B cell (primary cell): ENCODE data around the gene LRRC61. TPM values are rescaled to one million over a fixed set of nuclear protein-coding genes. Genes with fewer than 3 reads are reported as not detected.

ENCODE experiments used
- ATAC-seq: fragments of 200-7000 bp; cut with Tn5 transposase; one replicate; pipeline ENCODE4 v1.10.0; 2021; ENCODE audit warnings: low read depth, mild to moderate bottlenecking, moderate number of reproducible peaks, moderate library complexity
- CTCF ChIA-PET: fragments of 350-600 bp; sonication (Branson Sonifier 250); formaldehyde crosslinking; loops from one replicate; lab custom pipeline; 2021; ENCODE audit warnings: antibody characterized with exemption, inconsistent platforms; lab: Charles Lee
- POLR2A ChIA-PET: fragments of 350-600 bp; sonication (Branson Sonifier 250); formaldehyde crosslinking; loops from one replicate; lab custom pipeline; 2021; ENCODE audit warnings: antibody characterized with exemption; lab: Charles Lee
- DNase-seq: peaks from one replicate; pipeline ENCODE4 v3.0.0; 2013
- H2AFZ ChIP-seq: 2 replicates; pipeline ENCODE4 v1.6.1; 2012; ENCODE audit warnings: mild to moderate bottlenecking, low read depth, low read length; ENCODE audit not compliant: insufficient read depth, poor library complexity, severe bottlenecking
- H3K27ac ChIP-seq, 2 donors: 1 replicate in 1 of 2; 2 replicates in 1 of 2; pipeline ENCODE4 v1.5.1; 2012 to 2013; ENCODE audit warnings: low read length in 2 of 2, mild to moderate bottlenecking in 2 of 2, moderate library complexity in 1 of 2
- H3K27me3 ChIP-seq, 4 experiments: fragments of 200-600 bp in 1 of 4; sonication (generic) in 1 of 4; replicated peaks in 1 of 4; 1 replicate in 2 of 4; 2 replicates in 2 of 4; pipeline versions ENCODE4 v1.6.1 to v1.7.0; 2013 to 2016; ENCODE audit warnings: low read length in 3 of 4, mild to moderate bottlenecking in 2 of 4, mixed read lengths in 1 of 4, moderate library complexity in 1 of 4; ENCODE audit not compliant: insufficient read depth in 4 of 4, control insufficient read depth in 3 of 4; ENCODE audit errors: control extremely low read depth in 1 of 4
- H3K36me3 ChIP-seq, 2 experiments: replicated peaks in 1 of 2; 1 replicate in 1 of 2; 2 replicates in 1 of 2; pipeline versions ENCODE4 v1.6.1 to v1.7.1; 2013; ENCODE audit warnings: low read length in 1 of 2; ENCODE audit not compliant: insufficient read depth in 2 of 2, control insufficient read depth in 1 of 2; ENCODE audit errors: control extremely low read depth in 1 of 2, extremely low read depth in 1 of 2
- H3K4me1 ChIP-seq, 2 donors: fragments of 200-600 bp in 1 of 2; sonication (generic) in 1 of 2; 1 replicate in 1 of 2; 2 replicates in 1 of 2; pipeline versions ENCODE4 v1.5.1 to v1.6.1; 2013 to 2017; ENCODE audit warnings: low read length in 2 of 2; ENCODE audit not compliant: control insufficient read depth in 2 of 2, insufficient read depth in 2 of 2
- H3K4me2 ChIP-seq: replicated peaks from 2 replicates; pipeline ENCODE3; 2012; ENCODE audit warnings: mild to moderate bottlenecking, low read depth, low read length; ENCODE audit not compliant: poor library complexity, severe bottlenecking
- H3K4me3 ChIP-seq, 5 experiments: fragments of 200-600 bp in 1 of 5; sonication (generic) in 1 of 5; 1 replicate in 3 of 5; 2 replicates in 2 of 5; pipeline versions ENCODE4 v1.5.1 to v1.7.0; 2011 to 2016; ENCODE audit warnings: low read length in 4 of 5, mild to moderate bottlenecking in 4 of 5, low read depth in 2 of 5, control low read depth in 1 of 5, moderate library complexity in 1 of 5; ENCODE audit not compliant: insufficient read depth in 1 of 5; ENCODE audit errors: control extremely low read depth in 1 of 5, extremely low read depth in 1 of 5
- H3K79me2 ChIP-seq: fragments of 200-600 bp; sonication (generic); one replicate; pipeline ENCODE4 v1.6.0; 2016; ENCODE audit warnings: low read length; ENCODE audit not compliant: control insufficient read depth, insufficient read depth
- H3K9ac ChIP-seq: fragments of 200-600 bp; sonication (generic); 2 replicates; pipeline ENCODE4 v1.6.1; 2017; ENCODE audit warnings: mild to moderate bottlenecking, low read length, moderate library complexity
- H3K9me3 ChIP-seq, 3 donors: one replicate each; pipeline versions ENCODE4 v1.6.1 to v1.7.1; 2013; ENCODE audit warnings: low read length in 2 of 3; ENCODE audit not compliant: control insufficient read depth in 2 of 3, insufficient read depth in 1 of 3; ENCODE audit errors: control extremely low read depth in 1 of 3
- H4K20me1 ChIP-seq: 2 replicates; pipeline ENCODE4 v1.6.0; 2012; ENCODE audit warnings: mild to moderate bottlenecking, low read length; ENCODE audit not compliant: insufficient read depth, control insufficient read depth, poor library complexity, severe bottlenecking
- H3K27ac Mint-ChIP-seq: one replicate; pipeline ENCODE4 v1.8.0; 2021; ENCODE audit warnings: mixed read lengths
- H3K27me3 Mint-ChIP-seq: one replicate; pipeline ENCODE4 v1.8.0; 2021; ENCODE audit warnings: mixed read lengths
- H3K4me1 Mint-ChIP-seq: one replicate; pipeline ENCODE4 v1.8.0; 2021; ENCODE audit warnings: mixed read lengths
- H3K4me3 Mint-ChIP-seq: one replicate; pipeline ENCODE4 v1.8.0; 2021; ENCODE audit warnings: mixed read lengths
- H3K9me3 Mint-ChIP-seq: one replicate; pipeline ENCODE4 v1.8.0; 2022; ENCODE audit warnings: mixed read lengths; ENCODE audit not compliant: insufficient read depth
- EZH2 ChIP-seq: IDR thresholded peaks from 2 replicates; pipeline ENCODE4 v1.6.1; 2012; ENCODE audit warnings: borderline replicate concordance, low read depth, mild to moderate bottlenecking, moderate library complexity, low read length; ENCODE audit not compliant: insufficient read depth, poor library complexity, severe bottlenecking
- WGBS: methylation state at CpG from one replicate; pipeline ENCODE4 v1.1.5; 2013; ENCODE audit warnings: missing lambda C conversion rate; ENCODE audit not compliant: insufficient coverage; 5-methylcytosine and 5-hydroxymethylcytosine counted together
- intact Hi-C: fragments of 100-400 bp; cut with micrococcal nuclease; formaldehyde crosslinking; loops from one replicate; pipeline ENCODE4 v1.10.0; 2022
- polyA plus RNA-seq: library from polyadenylated mRNA; depleted of rRNA; stranded (reverse); fragments of >200 nt; gene quantifications from 2 replicates; pipeline ENCODE4 v1.2.3, GENCODE V29; 2012
- total RNA-seq, 2 donors: library from RNA; stranded (reverse); fragments of 120-200 nt in 1 of 2; gene quantifications; 1 replicate in 1 of 2; 2 replicates in 1 of 2; pipeline versions ENCODE4 v1.2.3 to v1.2.4, GENCODE V29; 2013 to 2022
- TF ChIP-seq, protein P1 (sequence below): fragments of 200-600 bp; IDR thresholded peaks from one replicate; pipeline ENCODE4 v1.8.0; 2022; ENCODE audit warnings: antibody characterized with exemption, mild to moderate bottlenecking

The LRRC61 gene
- total and polyA plus RNA-seq, 2 donors (not counting 1 experiment from before 2014, with no cell fraction given), result 12.8 to 12.9 TPM

DNA sequence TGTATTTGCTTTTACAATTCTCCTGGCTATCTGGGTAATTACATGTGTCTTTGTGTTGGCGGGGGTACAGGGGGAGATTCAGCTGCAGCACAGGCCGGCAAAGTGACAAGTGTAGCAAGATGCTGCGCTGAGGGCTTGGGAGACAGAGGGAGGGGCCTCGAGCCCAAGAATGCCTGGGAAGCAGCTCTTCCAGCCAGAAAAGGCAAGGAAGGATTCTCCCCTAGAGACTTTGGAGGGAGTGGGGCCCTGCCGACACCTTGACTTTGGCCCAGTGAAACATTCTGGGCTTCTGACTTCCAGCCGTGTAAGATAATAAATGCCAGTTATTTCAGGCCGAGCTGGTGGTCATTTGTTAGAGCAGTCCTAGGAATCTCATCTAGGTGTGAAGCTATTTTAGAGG, 38.2 kb downstream of the LRRC61 start:
- ChIA-PET CTCF (no interaction called here), POLR2A (interaction anchor here (0.6 to 1.7 kb wide), 2 partner anchors 9 to 85 kb away, joined by 6 to 14 read pairs; no protein-coding TSS in a partner anchor)
- H3K27me3 Mint-ChIP-seq, result no peaks in the 10 kb centered on the region
- H3K4me2 ChIP-seq, result no peak overlapping the region
- H3K4me1 Mint-ChIP-seq, result peaks cover 61% of the 10 kb centered on the region
- no peaks in the 10 kb centered on the region for H3K36me3 ChIP-seq
- TF ChIP-seq, protein P1, sequence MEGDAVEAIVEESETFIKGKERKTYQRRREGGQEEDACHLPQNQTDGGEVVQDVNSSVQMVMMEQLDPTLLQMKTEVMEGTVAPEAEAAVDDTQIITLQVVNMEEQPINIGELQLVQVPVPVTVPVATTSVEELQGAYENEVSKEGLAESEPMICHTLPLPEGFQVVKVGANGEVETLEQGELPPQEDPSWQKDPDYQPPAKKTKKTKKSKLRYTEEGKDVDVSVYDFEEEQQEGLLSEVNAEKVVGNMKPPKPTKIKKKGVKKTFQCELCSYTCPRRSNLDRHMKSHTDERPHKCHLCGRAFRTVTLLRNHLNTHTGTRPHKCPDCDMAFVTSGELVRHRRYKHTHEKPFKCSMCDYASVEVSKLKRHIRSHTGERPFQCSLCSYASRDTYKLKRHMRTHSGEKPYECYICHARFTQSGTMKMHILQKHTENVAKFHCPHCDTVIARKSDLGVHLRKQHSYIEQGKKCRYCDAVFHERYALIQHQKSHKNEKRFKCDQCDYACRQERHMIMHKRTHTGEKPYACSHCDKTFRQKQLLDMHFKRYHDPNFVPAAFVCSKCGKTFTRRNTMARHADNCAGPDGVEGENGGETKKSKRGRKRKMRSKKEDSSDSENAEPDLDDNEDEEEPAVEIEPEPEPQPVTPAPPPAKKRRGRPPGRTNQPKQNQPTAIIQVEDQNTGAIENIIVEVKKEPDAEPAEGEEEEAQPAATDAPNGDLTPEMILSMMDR, result no peak
- no peak for TF ChIP-seq EZH2
- DNase-seq (no peak), ATAC-seq (no peak)
- H3K79me2 ChIP-seq, result no peaks in the 10 kb centered on the region
- 90% methylated on average over 7 of the region's 7 CpGs for WGBS
- no peaks in the 10 kb centered on the region for H3K9me3 Mint-ChIP-seq
- peaks cover 49 to 55% of the 10 kb centered on the region in 2 donors for H3K4me1 ChIP-seq
- H4K20me1 ChIP-seq, result no peaks in the 10 kb centered on the region
- intact Hi-C loops, result loop anchor here (10.0 kb wide), 1 partner anchor 663 kb away; the partner anchor contains the start of genes ABCB8 and ATG9B
- no peak overlapping the region for H3K9ac ChIP-seq
- H3K4me3 Mint-ChIP-seq, result no peak overlapping the region
- no peak overlapping the region for H3K27ac Mint-ChIP-seq
- H3K9me3 ChIP-seq, result no peaks in the 10 kb centered on the region
- no peaks in the 10 kb centered on the region for H3K27me3 ChIP-seq
- H3K4me3 ChIP-seq, result no peak overlapping the region
- no peak overlapping the region for H2AFZ ChIP-seq
- no peak overlapping the region for H3K27ac ChIP-seq

DNA sequence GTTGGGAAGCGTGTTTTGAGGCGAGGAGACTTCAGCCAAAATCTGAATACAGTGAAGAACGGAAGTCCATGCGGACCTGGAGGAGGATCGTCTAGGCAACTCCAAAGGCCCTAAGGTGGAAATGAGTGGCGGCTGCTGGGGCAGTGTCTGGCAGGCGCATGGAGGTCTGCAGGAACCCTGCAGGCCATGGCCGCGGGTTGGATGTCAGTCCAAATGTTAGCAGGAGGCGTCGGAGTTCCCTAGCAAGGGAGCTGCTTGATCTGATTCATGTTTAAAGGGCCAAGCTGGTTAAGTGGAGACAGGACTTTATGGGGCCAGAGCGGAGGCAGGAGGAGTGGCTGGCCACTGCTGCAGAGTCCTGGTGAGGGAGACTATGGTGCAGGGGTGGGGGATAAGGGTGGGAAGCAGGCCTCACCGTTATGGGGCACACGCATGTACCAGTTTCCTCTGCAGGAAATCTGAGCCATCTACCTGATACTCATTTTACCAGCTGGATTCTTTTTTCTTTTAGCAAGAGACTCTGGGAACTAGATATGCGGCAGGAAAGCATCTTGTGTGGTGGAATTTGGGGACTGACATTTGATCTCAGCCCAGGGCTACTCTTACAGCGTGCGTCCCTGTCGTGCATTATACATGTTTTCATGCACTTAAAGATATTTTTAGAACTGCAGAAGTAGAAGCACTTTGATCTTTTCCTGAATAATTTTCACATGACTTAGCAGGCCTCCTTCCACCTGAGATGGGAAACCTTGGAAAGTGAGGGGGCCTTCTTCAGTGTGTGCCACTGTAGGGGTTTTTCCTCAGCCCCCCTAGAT, 38.9 kb downstream of the LRRC61 start:
- Mint-ChIP-seq H3K4me3 (no peak overlapping the region), H3K9me3 (no peaks in the 10 kb centered on the region), H3K4me1 (peaks cover 60% of the 10 kb centered on the region), H3K27me3 (no peaks in the 10 kb centered on the region), H3K27ac (peak overlapping the region; percentile 7)
- Histone ChIP-seq H3K27ac (no peak overlapping the region), H3K4me3 (no peak overlapping the region), H3K36me3 (no peaks in the 10 kb centered on the region), H2AFZ (no peak overlapping the region), H3K4me1 (peaks cover 51 to 57% of the 10 kb centered on the region in 2 donors), H3K79me2 (no peaks in the 10 kb centered on the region), H3K4me2 (no peak overlapping the region), H3K27me3 (no peaks in the 10 kb centered on the region), H4K20me1 (no peaks in the 10 kb centered on the region), H3K9me3 (no peaks in the 10 kb centered on the region), H3K9ac (no peak overlapping the region)
- TF ChIP-seq, protein P1, result no peak
- no peak for TF ChIP-seq EZH2
- DNase-seq (no peak), ATAC-seq (no peak)
- intact Hi-C loops, result loop anchor here (10.0 kb wide), 1 partner anchor 663 kb away; the partner anchor contains the start of genes ABCB8 and ATG9B
- ChIA-PET POLR2A (interaction anchor here (0.6 to 1.7 kb wide), 2 partner anchors 9 to 84 kb away, joined by 6 to 14 read pairs; no protein-coding TSS in a partner anchor), CTCF (interaction anchor here (1.0 kb wide), 1 partner anchor 8 kb away, joined by 3 read pairs; no protein-coding TSS in a partner anchor)
- WGBS, result 93% methylated on average over 12 of the region's 18 CpGs
